ENCODE measurements around the gene SVIL. TPM values are rescaled to one million over a fixed set of nuclear protein-coding genes. Genes with fewer than 3 reads are reported as not detected.

SVIL gene
- total RNA-seq, 4 donors from 2014 or later = 785 to 1,099 (median 921) TPM

GRCh38 chr10:29670761-29671160 is 36.0 kb upstream of the SVIL start:
- Histone ChIP-seq H3K27ac (replicated peaks in 1 of 4) (peak overlapping the region in 2 of 4 donors; percentile 3 to 40), H3K27me3 (no peaks in the 10 kb centered on the region), H3K9me3 (peaks cover 0 to 5% (median 0%) of the 10 kb centered on the region in 4 donors), H3K4me1 (peaks cover 0 to 70% (median 60%) of the 10 kb centered on the region in 4 donors), H3K36me3 (peaks cover 0 to 52% (median 23%) of the 10 kb centered on the region in 4 donors), H3K4me3 (no peak overlapping the region)
- TF ChIP-seq EP300 (IDR thresholded peaks at IDR 0.05) = no peak
- no peak for TF ChIP-seq POLR2A (IDR thresholded peaks at IDR 0.05; ENCODE audit: low read depth)
- TF ChIP-seq CTCF (IDR thresholded peaks at IDR 0.05) = no peak
- no peak for TF ChIP-seq POLR2AphosphoS5 (IDR thresholded peaks at IDR 0.05)
- WGBS = 66% methylated on average over 4 of the region's 4 CpGs
- no peak for DNase-seq (ENCODE audit: extremely low spot score)
- intact Hi-C loops (cut with DNase I) = no loop called here

DNA sequence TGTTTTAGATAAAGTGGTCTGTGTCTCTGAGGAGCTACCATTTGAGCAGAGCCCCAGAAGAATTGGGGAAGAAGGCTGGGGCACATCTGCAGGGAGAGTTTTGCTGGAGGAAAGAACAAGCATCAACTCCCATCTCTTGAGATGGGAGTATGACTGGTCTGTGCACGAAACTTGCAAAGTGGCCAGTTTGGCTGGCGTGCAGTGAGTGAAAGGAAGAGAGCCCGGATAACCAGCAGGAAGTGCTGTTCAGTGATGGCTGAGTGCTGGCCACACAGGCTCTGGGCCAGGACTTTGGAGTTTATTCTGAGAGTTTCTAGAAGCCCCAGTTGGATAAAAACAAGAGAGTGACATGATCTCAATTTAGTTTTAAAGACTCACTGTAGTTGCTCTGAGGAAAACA is 34.4 kb upstream of the SVIL start:
- intact Hi-C loops (cut with DNase I) = loop anchor here (10.0 kb wide), 1 partner anchor 46 kb away; no protein-coding TSS in a partner anchor
- H3K9me3 ChIP-seq = no peaks in the 10 kb centered on the region
- WGBS = 65% methylated on average over 3 of the region's 3 CpGs
- H3K27me3 ChIP-seq = no peaks in the 10 kb centered on the region
- TF ChIP-seq POLR2AphosphoS5 (IDR thresholded peaks at IDR 0.05) (peak in 1 of 2 donors; percentile 48), POLR2A (IDR thresholded peaks at IDR 0.05; ENCODE audit: low read depth) (no peak)
- peaks cover 0 to 36% (median 12%) of the 10 kb centered on the region in 4 donors for H3K36me3 ChIP-seq
- H3K4me1 ChIP-seq = peaks cover 0 to 77% (median 63%) of the 10 kb centered on the region in 4 donors
- peak overlapping the region in 2 of 4 donors; percentile 40 to 49 for H3K27ac ChIP-seq (replicated peaks in 1 of 4)
- no peak for DNase-seq (ENCODE audit: extremely low spot score)
- no peak overlapping the region for H3K4me3 ChIP-seq

DNA sequence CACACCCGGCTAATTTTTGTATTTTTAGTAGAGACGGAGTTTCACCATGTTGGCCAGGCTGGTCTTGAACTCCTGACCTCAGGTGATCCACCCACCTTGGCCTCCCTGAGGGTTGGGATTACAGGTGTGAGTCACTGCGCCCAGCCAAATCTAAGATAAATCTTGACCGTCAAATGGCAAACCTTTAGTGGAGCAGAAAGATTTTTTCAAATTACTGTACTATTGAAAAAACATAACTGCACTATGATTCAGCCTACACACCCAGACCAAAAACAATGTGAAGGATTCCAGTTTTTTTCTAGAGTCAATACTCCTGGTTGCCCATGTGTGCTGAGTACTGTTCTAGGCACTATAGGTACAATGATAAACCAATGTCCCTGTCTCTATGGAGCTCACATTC is 33.9 kb upstream of the SVIL start:
- TF ChIP-seq EP300 (IDR thresholded peaks at IDR 0.05) (no peak), CTCF (IDR thresholded peaks at IDR 0.05) (no peak), POLR2AphosphoS5 (IDR thresholded peaks at IDR 0.05) (no peak), POLR2A (IDR thresholded peaks at IDR 0.05; ENCODE audit: low read depth) (no peak)
- intact Hi-C loops (cut with DNase I) = loop anchor here (10.0 kb wide), 1 partner anchor 46 kb away; no protein-coding TSS in a partner anchor
- DNase-seq (ENCODE audit: extremely low spot score) = no peak
- Histone ChIP-seq H3K4me1 (peaks cover 0 to 80% (median 68%) of the 10 kb centered on the region in 4 donors), H3K27ac (replicated peaks in 1 of 4) (peak overlapping the region in 2 of 4 donors; percentile 25 to 40), H3K4me3 (no peak overlapping the region), H3K36me3 (peaks cover 0 to 34% (median 12%) of the 10 kb centered on the region in 4 donors), H3K27me3 (no peaks in the 10 kb centered on the region), H3K9me3 (no peaks in the 10 kb centered on the region)
- 70% methylated on average over 4 of the region's 4 CpGs for WGBS

- Histone ChIP-seq H3K27me3 (no peaks in the 10 kb centered on the region), H3K36me3 (peaks cover 0 to 26% (median 8%) of the 10 kb centered on the region in 4 donors), H3K27ac (replicated peaks in 1 of 4) (peak overlapping the region in 1 of 4 donors; percentile 25), H3K4me3 (no peak overlapping the region), H3K9me3 (no peaks in the 10 kb centered on the region), H3K4me1 (peaks cover 0 to 86% (median 73%) of the 10 kb centered on the region in 4 donors)
- no peak for TF ChIP-seq CTCF (IDR thresholded peaks at IDR 0.05)
- no peak for TF ChIP-seq POLR2A (IDR thresholded peaks at IDR 0.05; ENCODE audit: low read depth)
- intact Hi-C loops (cut with DNase I) = loop anchor here (10.0 kb wide), 1 partner anchor 48 kb away; no protein-coding TSS in a partner anchor
- DNase-seq (ENCODE audit: extremely low spot score) = no peak
- WGBS = 76% methylated on average over 3 of the region's 3 CpGs
Observed at GRCh38 chr10:29667191-29667590, 32.4 kb upstream of the SVIL start.

DNA sequence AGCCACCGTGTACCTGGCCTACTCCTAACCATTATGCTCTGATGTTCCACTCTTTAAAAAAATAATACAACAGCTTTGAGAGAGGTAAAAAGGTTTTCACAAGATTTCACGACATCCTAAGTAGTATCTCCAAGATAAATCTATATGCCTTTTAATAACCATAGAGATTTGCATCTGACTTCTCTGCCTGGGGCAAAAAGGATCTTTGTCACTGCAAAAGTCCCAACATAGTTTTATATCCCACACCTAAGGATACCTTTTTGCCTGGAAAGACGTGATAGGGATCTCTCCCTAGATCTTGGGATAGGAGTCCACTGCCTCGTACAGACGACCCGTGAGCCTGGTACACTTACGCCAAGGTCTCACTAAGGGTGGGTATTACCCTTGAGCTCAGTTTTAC is 31.4 kb upstream of the SVIL start:
- no peak for DNase-seq (ENCODE audit: extremely low spot score)
- H3K27me3 ChIP-seq = no peaks in the 10 kb centered on the region
- no peak overlapping the region for H3K4me3 ChIP-seq
- peak overlapping the region in 1 of 4 donors; percentile 16 for H3K27ac ChIP-seq (replicated peaks in 1 of 4)
- H3K36me3 ChIP-seq = peaks cover 0 to 26% (median 8%) of the 10 kb centered on the region in 4 donors
- intact Hi-C loops (cut with DNase I) = loop anchor here (10.0 kb wide), 1 partner anchor 49 kb away; no protein-coding TSS in a partner anchor
- H3K4me1 ChIP-seq = peaks cover 6 to 88% (median 73%) of the 10 kb centered on the region in 4 donors
- TF ChIP-seq POLR2AphosphoS5 (IDR thresholded peaks at IDR 0.05) (no peak), EP300 (IDR thresholded peaks at IDR 0.05) (no peak), CTCF (IDR thresholded peaks at IDR 0.05) (no peak), POLR2A (IDR thresholded peaks at IDR 0.05; ENCODE audit: low read depth) (no peak)
- 98% methylated on average over 7 of the region's 7 CpGs for WGBS
- H3K9me3 ChIP-seq = no peaks in the 10 kb centered on the region

All from esophagus muscularis mucosa (tissue), 4 donors.